Upper lobe of left lung (tissue), 4 donors: ENCODE data around the gene ABCA7.

Source experiments
- POLR2AphosphoS5 ChIP-seq, 2 donors: sonication (generic); formaldehyde crosslinking; IDR thresholded peaks; one replicate each; pipeline ENCODE4 v1.5.1; 2017; ENCODE audit warnings: antibody characterized with exemption in 2 of 2
- TF ChIP-seq, protein P1 (sequence below), 6 experiments: fragments of 450-650 bp in 4 of 6; fragments of 200-600 bp in 2 of 6; sonication (generic) in 2 of 6; IDR thresholded peaks; one replicate each; pipeline ENCODE4 v1.5.1; 2016 to 2019; ENCODE audit warnings: antibody characterized with exemption in 6 of 6

GRCh38 chr19:1103708-1104310, 63.9 kb downstream of the ABCA7 start, which contains the start of gene GPX4:
- TF ChIP-seq, protein P1, sequence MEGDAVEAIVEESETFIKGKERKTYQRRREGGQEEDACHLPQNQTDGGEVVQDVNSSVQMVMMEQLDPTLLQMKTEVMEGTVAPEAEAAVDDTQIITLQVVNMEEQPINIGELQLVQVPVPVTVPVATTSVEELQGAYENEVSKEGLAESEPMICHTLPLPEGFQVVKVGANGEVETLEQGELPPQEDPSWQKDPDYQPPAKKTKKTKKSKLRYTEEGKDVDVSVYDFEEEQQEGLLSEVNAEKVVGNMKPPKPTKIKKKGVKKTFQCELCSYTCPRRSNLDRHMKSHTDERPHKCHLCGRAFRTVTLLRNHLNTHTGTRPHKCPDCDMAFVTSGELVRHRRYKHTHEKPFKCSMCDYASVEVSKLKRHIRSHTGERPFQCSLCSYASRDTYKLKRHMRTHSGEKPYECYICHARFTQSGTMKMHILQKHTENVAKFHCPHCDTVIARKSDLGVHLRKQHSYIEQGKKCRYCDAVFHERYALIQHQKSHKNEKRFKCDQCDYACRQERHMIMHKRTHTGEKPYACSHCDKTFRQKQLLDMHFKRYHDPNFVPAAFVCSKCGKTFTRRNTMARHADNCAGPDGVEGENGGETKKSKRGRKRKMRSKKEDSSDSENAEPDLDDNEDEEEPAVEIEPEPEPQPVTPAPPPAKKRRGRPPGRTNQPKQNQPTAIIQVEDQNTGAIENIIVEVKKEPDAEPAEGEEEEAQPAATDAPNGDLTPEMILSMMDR (IDR thresholded peaks at IDR 0.05), result no peak
- peak; percentile 92 to 97 for TF ChIP-seq POLR2AphosphoS5 (IDR thresholded peaks at IDR 0.05)
